ENCODE measurements around the gene PRKCA.
"Not testable (repeated sequence)": the region's sequence is repeated elsewhere in the genome, so short reads cannot be mapped to it uniquely, and the experiment has no call there.

The PRKCA gene

DNA sequence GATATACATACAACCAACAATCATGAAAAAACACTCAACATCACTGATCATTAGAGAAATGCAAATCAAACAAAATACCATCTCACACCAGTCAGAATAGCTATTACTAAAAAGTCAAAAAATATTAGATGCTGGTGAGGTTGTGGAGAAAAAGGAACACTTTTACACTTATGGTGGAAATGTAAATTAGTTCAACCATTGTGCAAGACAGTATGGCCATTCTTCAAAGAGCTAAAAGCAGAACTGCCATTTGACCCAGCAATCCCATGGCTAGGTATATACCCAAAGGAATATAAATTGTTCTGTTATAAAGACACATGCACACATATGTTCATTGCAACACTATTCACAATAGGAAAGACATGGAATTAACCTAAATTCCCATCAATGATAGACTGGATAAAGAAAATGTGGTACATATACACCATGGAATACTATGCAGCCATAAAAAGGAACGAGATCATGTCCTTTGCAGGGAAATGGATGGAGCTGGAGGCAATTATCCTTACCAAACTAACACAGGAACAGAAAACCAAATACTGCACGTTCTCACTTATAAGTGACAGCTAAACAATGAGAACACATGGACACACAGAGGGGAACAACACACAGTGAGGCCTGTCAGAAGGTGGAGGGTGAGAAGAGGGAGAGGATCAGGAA is 176.9 kb downstream of the PRKCA start:
- not testable (repeated sequence) for H3K4me3 ChIP-seq (ENCODE audit: low read length); H3K9ac ChIP-seq (ENCODE audit: low read length); H3K4me1 ChIP-seq (ENCODE audit: control insufficient read depth, insufficient read depth, low read length); H3K27me3 ChIP-seq (ENCODE audit: control insufficient read depth, insufficient read depth, low read length); H3K36me3 ChIP-seq (ENCODE audit: control insufficient read depth, insufficient read depth, low read length); H3K27ac ChIP-seq (ENCODE audit: low read depth, low read length)

DNA sequence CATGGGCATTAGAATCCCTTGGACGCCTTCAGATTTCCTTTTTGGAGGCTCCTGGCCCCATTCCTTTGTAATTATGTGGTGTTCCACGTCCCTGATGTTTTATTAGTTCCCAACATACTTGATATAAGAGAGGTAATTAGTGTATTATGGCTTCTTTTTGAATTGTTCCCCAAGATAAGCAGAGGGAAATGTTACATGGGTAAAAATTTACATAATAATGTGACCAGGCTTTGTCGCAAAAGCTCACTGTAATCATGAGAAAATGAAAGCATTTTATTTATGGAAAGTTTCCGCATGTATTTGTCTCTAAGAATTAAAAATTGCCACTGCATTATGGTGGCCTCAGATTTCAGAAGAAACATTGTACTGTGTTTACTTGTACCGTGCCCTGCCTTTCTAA is 177.8 kb downstream of the PRKCA start:
- Histone ChIP-seq H3K4me3 (ENCODE audit: low read length) (no peak overlapping the region), H3K9ac (ENCODE audit: low read length) (no peak overlapping the region), H3K27ac (ENCODE audit: low read depth, low read length) (no peak overlapping the region), H3K27me3 (ENCODE audit: control insufficient read depth, insufficient read depth, low read length) (no peaks in the 10 kb centered on the region), H3K4me1 (ENCODE audit: control insufficient read depth, insufficient read depth, low read length) (no peaks in the 10 kb centered on the region), H3K36me3 (ENCODE audit: control insufficient read depth, insufficient read depth, low read length) (no peaks in the 10 kb centered on the region)

DNA sequence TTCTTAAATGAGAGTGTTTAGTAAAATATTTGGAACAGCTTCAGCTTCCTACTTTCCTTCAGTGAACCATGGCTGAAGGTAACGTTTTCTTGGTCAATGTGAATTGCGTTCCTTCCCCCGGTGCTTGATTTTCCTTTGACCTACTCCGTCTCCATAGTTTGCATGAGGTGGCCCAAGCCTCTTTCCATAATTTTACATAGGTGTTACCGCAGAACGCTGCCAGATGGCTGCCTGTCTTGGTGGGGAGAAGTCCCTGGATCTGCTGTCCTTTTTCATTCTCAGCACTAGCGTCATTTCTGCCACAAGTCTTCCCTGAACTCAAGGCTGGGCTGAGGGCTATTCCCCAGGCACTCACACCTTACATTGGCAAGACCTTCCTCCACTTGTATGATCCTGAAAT is 178.4 kb downstream of the PRKCA start:
- Histone ChIP-seq H3K27me3 (ENCODE audit: control insufficient read depth, insufficient read depth, low read length) (no peaks in the 10 kb centered on the region), H3K36me3 (ENCODE audit: control insufficient read depth, insufficient read depth, low read length) (no peaks in the 10 kb centered on the region), H3K27ac (ENCODE audit: low read depth, low read length) (no peak overlapping the region), H3K9ac (ENCODE audit: low read length) (no peak overlapping the region), H3K4me1 (ENCODE audit: control insufficient read depth, insufficient read depth, low read length) (no peaks in the 10 kb centered on the region), H3K4me3 (ENCODE audit: low read length) (no peak overlapping the region)

DNA sequence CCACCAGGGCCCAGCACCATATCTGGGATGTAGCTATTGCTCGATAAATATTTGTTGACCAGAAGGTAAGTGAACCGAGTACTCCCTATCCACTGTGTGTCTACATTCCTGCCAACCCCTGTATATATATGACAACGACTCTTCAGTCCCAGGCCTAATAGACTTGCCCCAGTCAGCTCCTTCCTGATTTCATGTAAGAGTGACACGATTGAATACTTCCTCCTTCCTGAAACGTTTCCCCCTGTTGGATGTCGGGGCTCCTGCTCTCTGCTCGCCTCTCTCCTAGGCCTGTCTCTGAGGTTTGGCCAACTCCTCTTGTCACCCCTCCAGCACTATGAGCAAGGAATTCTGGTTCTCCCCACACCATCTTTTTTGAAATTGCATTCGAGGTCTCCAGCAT is 178.9 kb downstream of the PRKCA start:
- Histone ChIP-seq H3K9ac (ENCODE audit: low read length) (no peak overlapping the region), H3K27me3 (ENCODE audit: control insufficient read depth, insufficient read depth, low read length) (no peaks in the 10 kb centered on the region), H3K36me3 (ENCODE audit: control insufficient read depth, insufficient read depth, low read length) (no peaks in the 10 kb centered on the region), H3K4me1 (ENCODE audit: control insufficient read depth, insufficient read depth, low read length) (no peaks in the 10 kb centered on the region), H3K27ac (ENCODE audit: low read depth, low read length) (no peak overlapping the region), H3K4me3 (ENCODE audit: low read length) (no peak overlapping the region)

DNA sequence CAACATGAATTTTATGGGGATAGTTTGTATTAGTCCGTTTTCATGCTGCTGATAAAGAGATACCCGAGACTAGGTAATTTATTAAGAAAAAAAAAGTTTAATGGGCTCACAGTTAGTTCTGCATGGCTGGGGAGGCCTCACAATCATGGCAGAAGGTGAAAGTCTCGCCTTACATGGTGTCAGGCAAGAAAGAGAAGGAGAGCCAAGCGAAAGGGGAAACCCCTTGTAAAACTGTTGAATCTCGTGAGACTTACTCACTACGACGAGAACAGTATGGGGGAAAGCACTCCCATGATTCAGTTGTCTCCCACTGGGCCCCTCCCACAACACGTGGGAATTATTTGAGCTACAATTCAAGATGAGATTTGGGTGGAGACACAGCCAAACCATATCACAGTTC is 181.5 kb downstream of the PRKCA start:
- H3K4me3 ChIP-seq (ENCODE audit: low read length) = no peak overlapping the region
- H3K36me3 ChIP-seq (ENCODE audit: control insufficient read depth, insufficient read depth, low read length) = no peaks in the 10 kb centered on the region
- H3K4me1 ChIP-seq (ENCODE audit: control insufficient read depth, insufficient read depth, low read length) = no peaks in the 10 kb centered on the region
- no peak overlapping the region for H3K27ac ChIP-seq (ENCODE audit: low read depth, low read length)
- H3K9ac ChIP-seq (ENCODE audit: low read length) = no peak overlapping the region
- no peaks in the 10 kb centered on the region for H3K27me3 ChIP-seq (ENCODE audit: control insufficient read depth, insufficient read depth, low read length)

DNA sequence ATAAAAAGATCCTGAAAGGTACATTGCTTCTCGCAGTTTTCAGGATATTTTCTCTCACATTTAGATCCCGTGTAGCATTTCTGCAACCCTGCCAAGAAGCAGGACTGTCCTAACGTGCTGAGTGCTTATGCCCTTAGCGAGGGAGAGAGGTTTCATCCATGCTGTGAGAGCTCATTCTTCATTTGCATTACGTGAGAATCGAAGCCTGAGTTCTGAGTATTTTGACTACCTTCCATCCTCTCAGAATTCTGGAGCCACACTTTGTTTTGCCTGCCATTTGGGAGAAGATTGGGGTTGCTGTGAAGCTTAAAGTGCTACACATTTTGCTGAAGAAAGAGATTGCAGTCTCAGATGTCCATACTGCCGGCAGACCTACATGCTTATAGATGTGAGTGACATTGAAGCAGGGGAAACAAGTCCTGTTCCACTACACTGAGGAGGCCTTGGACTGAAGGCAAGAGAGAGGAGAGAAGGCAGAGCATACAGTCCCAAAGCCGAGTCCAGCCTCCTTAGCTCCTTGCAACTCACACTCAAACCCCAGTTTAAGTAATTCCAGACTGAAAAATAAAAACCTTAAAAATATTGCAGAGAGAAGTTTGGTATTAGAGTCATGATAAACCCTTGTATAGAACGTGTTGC is 183.0 kb downstream of the PRKCA start:
- no peak overlapping the region for H3K27ac ChIP-seq (ENCODE audit: low read depth, low read length)
- H3K9ac ChIP-seq (ENCODE audit: low read length) = no peak overlapping the region
- no peaks in the 10 kb centered on the region for H3K27me3 ChIP-seq (ENCODE audit: control insufficient read depth, insufficient read depth, low read length)
- H3K36me3 ChIP-seq (ENCODE audit: control insufficient read depth, insufficient read depth, low read length) = no peaks in the 10 kb centered on the region
- no peaks in the 10 kb centered on the region for H3K4me1 ChIP-seq (ENCODE audit: control insufficient read depth, insufficient read depth, low read length)
- no peak overlapping the region for H3K4me3 ChIP-seq (ENCODE audit: low read length)

DNA sequence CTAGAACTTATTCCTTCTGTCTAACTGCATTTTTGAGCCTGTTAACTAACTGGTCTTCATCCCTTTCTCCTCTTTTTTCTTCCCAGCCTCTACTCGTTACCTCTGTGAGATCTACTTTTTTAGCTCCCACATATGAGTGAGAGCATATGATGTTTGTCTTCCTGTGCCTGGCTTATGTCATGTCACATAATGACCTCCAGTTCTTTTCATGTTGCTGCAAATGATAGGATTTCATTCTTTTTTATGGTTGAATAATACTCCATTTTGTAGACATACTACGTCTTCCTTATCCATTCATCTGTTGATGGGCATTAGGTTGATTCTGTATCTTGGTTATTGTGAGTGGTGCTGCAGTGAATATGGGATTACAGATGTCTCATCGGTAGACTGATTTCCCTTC is 184.7 kb downstream of the PRKCA start:
- no peaks in the 10 kb centered on the region for H3K4me1 ChIP-seq (ENCODE audit: control insufficient read depth, insufficient read depth, low read length)
- H3K27ac ChIP-seq (ENCODE audit: low read depth, low read length) = no peak overlapping the region
- H3K27me3 ChIP-seq (ENCODE audit: control insufficient read depth, insufficient read depth, low read length) = no peaks in the 10 kb centered on the region
- no peaks in the 10 kb centered on the region for H3K36me3 ChIP-seq (ENCODE audit: control insufficient read depth, insufficient read depth, low read length)
- H3K4me3 ChIP-seq (ENCODE audit: low read length) = no peak overlapping the region
- no peak overlapping the region for H3K9ac ChIP-seq (ENCODE audit: low read length)

DNA sequence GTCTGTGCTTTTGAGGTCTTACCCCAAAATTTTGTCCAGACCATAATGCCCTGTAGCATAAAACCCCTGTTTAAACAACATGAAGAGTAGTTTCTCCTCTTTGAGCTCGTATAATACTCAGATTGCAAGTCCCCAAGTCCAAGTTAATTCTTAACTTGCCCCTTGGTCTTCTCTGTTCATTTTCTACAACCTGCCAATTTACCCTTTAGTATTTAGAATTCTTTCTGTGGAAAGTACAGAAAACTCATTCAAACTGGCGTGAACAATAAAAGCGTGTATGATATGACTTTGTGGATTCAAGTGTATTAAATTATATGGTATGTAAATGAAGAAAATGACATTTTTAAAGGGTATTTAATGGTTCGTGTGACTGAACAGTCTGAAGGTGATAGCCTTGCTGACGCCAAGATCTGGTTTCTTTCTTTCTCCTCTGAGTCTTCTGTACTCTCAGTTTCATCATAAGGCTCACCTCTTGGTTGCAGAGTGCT is 185.6 kb downstream of the PRKCA start:
- H3K27me3 ChIP-seq (ENCODE audit: control insufficient read depth, insufficient read depth, low read length) = no peaks in the 10 kb centered on the region
- H3K9ac ChIP-seq (ENCODE audit: low read length) = no peak overlapping the region
- H3K4me3 ChIP-seq (ENCODE audit: low read length) = no peak overlapping the region
- no peaks in the 10 kb centered on the region for H3K36me3 ChIP-seq (ENCODE audit: control insufficient read depth, insufficient read depth, low read length)
- H3K27ac ChIP-seq (ENCODE audit: low read depth, low read length) = no peak overlapping the region
- no peaks in the 10 kb centered on the region for H3K4me1 ChIP-seq (ENCODE audit: control insufficient read depth, insufficient read depth, low read length)

DNA sequence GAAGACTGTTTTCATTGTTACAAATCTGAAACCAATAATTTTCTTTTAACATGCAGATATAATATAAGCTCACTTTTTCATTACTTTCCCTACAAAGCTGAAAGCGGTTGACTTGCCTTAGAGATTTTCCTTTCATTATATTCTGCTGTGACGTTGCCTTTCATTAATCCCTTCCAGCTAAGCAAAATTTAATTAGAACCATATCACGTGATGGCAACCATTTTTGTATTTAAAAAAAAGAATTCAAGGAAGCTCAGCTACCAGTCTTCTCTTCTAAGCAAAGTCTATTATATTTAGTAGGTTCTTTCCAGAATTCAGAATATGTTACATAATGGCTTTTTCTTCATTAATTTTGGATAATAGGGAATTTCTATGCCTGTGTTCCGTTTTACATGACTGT is 186.5 kb downstream of the PRKCA start:
- no peak overlapping the region for H3K27ac ChIP-seq (ENCODE audit: low read depth, low read length)
- H3K4me3 ChIP-seq (ENCODE audit: low read length) = no peak overlapping the region
- no peaks in the 10 kb centered on the region for H3K36me3 ChIP-seq (ENCODE audit: control insufficient read depth, insufficient read depth, low read length)
- H3K4me1 ChIP-seq (ENCODE audit: control insufficient read depth, insufficient read depth, low read length) = no peaks in the 10 kb centered on the region
- H3K9ac ChIP-seq (ENCODE audit: low read length) = no peak overlapping the region
- no peaks in the 10 kb centered on the region for H3K27me3 ChIP-seq (ENCODE audit: control insufficient read depth, insufficient read depth, low read length)

DNA sequence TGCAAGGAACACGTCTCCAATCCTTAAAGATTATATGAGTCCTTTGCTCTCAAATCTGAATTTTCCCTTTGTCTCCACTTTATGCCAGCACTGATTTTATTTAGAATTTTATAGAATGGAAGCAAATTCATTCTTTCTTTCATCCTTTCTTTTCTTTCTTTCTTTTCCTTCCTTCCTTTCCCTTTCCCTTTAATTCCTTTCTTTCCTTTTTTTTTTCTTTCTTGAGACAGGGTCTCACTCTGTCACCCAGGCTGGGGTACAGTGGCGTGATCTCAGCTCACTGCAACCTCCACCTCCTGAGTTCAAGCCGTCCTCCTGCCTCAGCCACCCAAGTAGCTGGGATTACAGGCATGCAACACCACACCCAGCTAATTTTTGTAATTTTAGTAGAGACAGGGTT is 187.2 kb downstream of the PRKCA start:
- not testable (repeated sequence) for H3K36me3 ChIP-seq (ENCODE audit: control insufficient read depth, insufficient read depth, low read length); H3K27ac ChIP-seq (ENCODE audit: low read depth, low read length); H3K4me3 ChIP-seq (ENCODE audit: low read length); H3K9ac ChIP-seq (ENCODE audit: low read length); H3K27me3 ChIP-seq (ENCODE audit: control insufficient read depth, insufficient read depth, low read length); H3K4me1 ChIP-seq (ENCODE audit: control insufficient read depth, insufficient read depth, low read length)

DNA sequence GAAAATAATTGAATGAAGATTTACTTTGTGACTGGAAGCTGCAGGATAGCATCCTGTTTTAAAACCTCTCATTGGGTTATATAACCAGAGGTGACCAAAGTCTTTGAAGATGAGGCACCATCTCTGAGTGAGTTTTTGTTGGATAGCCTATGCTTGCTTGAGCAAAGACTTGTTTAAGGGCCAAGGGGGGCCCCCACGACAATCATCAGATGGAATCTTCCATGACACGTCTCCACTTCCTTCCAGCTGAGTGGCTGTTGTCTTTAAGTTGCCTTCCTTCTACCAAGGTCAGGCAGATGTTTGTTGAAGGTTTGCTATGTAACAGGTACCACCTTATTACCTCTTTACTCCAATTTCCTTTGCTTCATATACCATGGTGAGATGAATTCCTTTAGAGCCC is 188.8 kb downstream of the PRKCA start:
- H3K4me1 ChIP-seq (ENCODE audit: control insufficient read depth, insufficient read depth, low read length) = no peaks in the 10 kb centered on the region
- no peak overlapping the region for H3K27ac ChIP-seq (ENCODE audit: low read depth, low read length)
- no peaks in the 10 kb centered on the region for H3K27me3 ChIP-seq (ENCODE audit: control insufficient read depth, insufficient read depth, low read length)
- H3K9ac ChIP-seq (ENCODE audit: low read length) = no peak overlapping the region
- H3K36me3 ChIP-seq (ENCODE audit: control insufficient read depth, insufficient read depth, low read length) = no peaks in the 10 kb centered on the region
- no peak overlapping the region for H3K4me3 ChIP-seq (ENCODE audit: low read length)

DNA sequence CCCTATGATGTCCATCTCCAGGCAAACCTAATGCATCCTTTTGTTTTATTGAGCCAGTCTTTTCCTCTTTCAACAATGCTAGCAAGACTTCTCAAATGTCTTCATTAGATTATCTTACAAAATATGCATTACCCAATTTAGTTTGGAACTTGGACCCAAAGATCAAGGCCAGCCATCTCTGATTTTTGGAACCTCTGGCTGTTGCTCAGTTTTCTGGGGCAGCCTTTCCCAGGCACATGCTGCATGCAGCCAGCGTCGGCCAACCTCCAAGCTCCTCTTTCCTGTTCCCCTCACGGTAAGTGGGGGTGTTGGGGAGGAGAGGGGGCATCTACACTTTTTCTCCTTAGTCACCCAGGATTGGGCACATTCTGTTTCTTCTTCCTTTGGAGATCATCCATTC is 189.3 kb downstream of the PRKCA start:
- Histone ChIP-seq H3K27me3 (ENCODE audit: control insufficient read depth, insufficient read depth, low read length) (no peaks in the 10 kb centered on the region), H3K4me3 (ENCODE audit: low read length) (no peak overlapping the region)

DNA sequence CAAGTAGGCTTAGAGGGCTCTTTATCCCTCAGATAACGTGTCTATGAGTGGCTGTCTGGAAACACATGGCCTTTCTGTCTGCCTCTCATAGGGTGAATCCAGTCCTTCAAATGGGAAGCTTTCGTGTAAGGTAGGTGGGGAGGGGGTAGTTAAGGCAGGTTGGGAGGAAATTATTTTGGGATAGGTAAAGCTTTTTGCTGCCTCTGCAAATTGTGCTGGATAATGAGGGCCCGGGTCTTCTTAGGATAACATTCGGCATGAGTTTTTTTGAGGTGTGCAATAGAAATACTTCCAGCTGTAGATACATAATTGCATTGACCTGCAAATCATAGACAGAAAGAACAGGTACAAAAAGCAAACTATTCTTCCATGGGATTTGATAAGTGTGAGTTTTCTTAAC is 189.7 kb downstream of the PRKCA start:
- H3K27me3 ChIP-seq (ENCODE audit: control insufficient read depth, insufficient read depth, low read length) = no peaks in the 10 kb centered on the region
- H3K4me3 ChIP-seq (ENCODE audit: low read length) = no peak overlapping the region
- no peak overlapping the region for H3K27ac ChIP-seq (ENCODE audit: low read depth, low read length)
- H3K9ac ChIP-seq (ENCODE audit: low read length) = no peak overlapping the region
- no peaks in the 10 kb centered on the region for H3K4me1 ChIP-seq (ENCODE audit: control insufficient read depth, insufficient read depth, low read length)
- H3K36me3 ChIP-seq (ENCODE audit: control insufficient read depth, insufficient read depth, low read length) = no peaks in the 10 kb centered on the region

More for the DNA sequence above, 189.3 kb downstream of the PRKCA start:
- Histone ChIP-seq H3K36me3 (ENCODE audit: control insufficient read depth, insufficient read depth, low read length) (no peaks in the 10 kb centered on the region), H3K9ac (ENCODE audit: low read length) (no peak overlapping the region), H3K27ac (ENCODE audit: low read depth, low read length) (no peak overlapping the region), H3K4me1 (ENCODE audit: control insufficient read depth, insufficient read depth, low read length) (no peaks in the 10 kb centered on the region)

Measured in rectal smooth muscle tissue (tissue), 1 donor.